ENCODE measurements around the gene ENO4. TPM values are rescaled to one million over a fixed set of nuclear protein-coding genes. Genes with fewer than 3 reads are reported as not detected.

Gene ENO4
- total and polyA plus RNA-seq, 3 donors from 2014 or later = 1.8 to 9.8 (median 5.6) TPM

DNA sequence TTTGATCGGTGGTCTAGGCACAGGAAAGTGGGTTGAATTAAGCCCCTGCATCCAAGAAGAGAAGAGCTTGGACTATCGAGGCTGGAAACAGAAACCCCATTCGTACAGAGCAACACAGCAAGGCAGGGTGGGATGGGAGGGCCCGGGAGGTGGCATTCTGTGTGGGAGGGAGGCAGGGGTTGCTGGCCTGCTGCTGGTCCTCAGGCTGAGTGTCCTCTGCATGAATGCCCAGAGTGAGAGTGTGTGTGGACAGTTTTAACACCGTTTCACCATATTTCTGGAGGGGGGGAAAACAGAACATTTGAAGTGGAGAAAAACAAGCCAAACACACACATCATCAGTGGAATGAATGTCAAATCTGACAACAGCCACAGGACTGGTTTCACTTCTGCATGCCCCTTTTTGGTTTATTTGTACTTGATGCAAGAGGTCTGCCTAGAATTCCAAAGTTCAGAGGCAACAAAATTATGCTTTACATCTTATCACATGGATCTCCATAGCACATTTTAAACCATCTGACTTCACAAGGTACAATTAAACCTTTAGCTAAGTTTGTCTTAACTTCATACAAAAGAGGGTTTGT lies 11.1 kb upstream of the ENO4 start:
- H3K9me3 ChIP-seq = no peaks in the 10 kb centered on the region
- H3K4me1 ChIP-seq = no peaks in the 10 kb centered on the region
- H3K27me3 ChIP-seq = no peaks in the 10 kb centered on the region
- H3K4me3 ChIP-seq = no peak overlapping the region
- H3K27ac ChIP-seq = no peak overlapping the region
- no peak for TF ChIP-seq POLR2A (IDR thresholded peaks at IDR 0.05)
- TF ChIP-seq, protein P1, sequence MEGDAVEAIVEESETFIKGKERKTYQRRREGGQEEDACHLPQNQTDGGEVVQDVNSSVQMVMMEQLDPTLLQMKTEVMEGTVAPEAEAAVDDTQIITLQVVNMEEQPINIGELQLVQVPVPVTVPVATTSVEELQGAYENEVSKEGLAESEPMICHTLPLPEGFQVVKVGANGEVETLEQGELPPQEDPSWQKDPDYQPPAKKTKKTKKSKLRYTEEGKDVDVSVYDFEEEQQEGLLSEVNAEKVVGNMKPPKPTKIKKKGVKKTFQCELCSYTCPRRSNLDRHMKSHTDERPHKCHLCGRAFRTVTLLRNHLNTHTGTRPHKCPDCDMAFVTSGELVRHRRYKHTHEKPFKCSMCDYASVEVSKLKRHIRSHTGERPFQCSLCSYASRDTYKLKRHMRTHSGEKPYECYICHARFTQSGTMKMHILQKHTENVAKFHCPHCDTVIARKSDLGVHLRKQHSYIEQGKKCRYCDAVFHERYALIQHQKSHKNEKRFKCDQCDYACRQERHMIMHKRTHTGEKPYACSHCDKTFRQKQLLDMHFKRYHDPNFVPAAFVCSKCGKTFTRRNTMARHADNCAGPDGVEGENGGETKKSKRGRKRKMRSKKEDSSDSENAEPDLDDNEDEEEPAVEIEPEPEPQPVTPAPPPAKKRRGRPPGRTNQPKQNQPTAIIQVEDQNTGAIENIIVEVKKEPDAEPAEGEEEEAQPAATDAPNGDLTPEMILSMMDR (IDR thresholded peaks at IDR 0.05) = no peak
- H3K36me3 ChIP-seq (ENCODE audit: low read depth, missing control alignments) = no peaks in the 10 kb centered on the region
- no peak for DNase-seq
- intact Hi-C loops (cut with DNase I; ENCODE audit: low total_unique reads) = no loop called here
- WGBS, 2 donors = 78 to 83% methylated on average over 5 of the region's 5 CpGs

DNA sequence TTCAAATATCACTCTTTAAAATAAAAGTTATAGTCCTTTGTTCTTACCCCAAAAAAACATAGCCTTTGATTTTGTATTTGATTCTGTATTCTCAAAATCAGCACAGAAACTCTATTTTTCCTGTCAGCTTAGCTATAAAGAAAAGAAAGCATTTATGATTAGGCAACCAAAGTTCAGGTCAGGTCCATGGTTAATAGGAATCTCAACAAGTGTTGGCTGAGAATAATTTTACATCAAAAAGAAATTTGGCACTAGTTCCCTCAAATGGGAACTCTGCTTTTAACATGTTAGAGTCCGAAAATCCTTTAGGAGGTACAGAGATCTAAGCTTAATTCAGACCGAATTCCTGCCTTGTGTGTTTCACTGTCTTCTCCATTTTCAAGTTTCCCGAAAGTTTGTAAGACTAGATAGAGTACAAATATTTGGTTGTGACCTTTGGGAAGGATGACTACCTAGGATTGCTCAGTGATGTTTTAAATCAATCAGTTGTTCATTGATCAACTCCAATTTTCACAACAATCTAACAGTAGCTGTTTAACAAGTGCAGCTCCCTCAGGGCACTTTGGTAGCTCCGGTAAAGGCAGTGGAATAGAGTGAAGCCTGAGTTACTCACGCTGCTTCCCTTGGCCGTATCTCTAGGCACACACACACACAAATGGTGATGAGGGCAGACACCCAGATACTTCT lies 8.8 kb upstream of the ENO4 start:
- H3K9me3 ChIP-seq = no peaks in the 10 kb centered on the region
- H3K4me3 ChIP-seq = no peak overlapping the region
- H3K36me3 ChIP-seq (ENCODE audit: low read depth, missing control alignments) = no peaks in the 10 kb centered on the region
- intact Hi-C loops (cut with DNase I; ENCODE audit: low total_unique reads) = no loop called here
- DNase-seq = no peak
- TF ChIP-seq, protein P1 (IDR thresholded peaks at IDR 0.05) = no peak
- no peak for TF ChIP-seq POLR2A (IDR thresholded peaks at IDR 0.05)
- H3K4me1 ChIP-seq = no peaks in the 10 kb centered on the region
- H3K27me3 ChIP-seq = no peaks in the 10 kb centered on the region
- 87 to 90% methylated on average over 6 of the region's 6 CpGs for WGBS, 2 donors
- H3K27ac ChIP-seq = no peak overlapping the region

DNA sequence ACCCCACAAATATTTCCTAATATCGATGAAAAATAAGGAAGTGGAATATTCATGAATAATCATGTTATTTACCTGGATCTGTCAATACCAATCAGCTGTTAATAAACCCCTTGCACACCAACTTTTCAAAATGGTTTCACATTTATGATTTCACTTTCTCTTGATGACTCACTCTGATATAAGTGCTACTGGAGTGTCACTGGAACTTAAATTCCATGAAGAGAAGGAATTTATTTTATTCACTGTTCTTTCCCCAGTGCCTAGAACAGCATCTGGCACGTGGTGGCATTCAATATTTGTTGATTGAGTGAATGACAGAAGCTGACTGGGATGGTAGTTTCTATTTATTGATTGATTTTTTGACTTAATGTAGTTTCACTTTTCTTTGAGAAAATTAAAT lies 3.5 kb upstream of the ENO4 start:
- H3K4me1 ChIP-seq = peaks cover 12% of the 10 kb centered on the region
- no peak overlapping the region for H3K4me3 ChIP-seq
- H3K27ac ChIP-seq = no peak overlapping the region
- no peaks in the 10 kb centered on the region for H3K9me3 ChIP-seq
- H3K27me3 ChIP-seq = no peaks in the 10 kb centered on the region
- 71 to 81% methylated on average over 2 of the region's 2 CpGs for WGBS, 2 donors
- H3K36me3 ChIP-seq (ENCODE audit: low read depth, missing control alignments) = no peaks in the 10 kb centered on the region
- TF ChIP-seq, protein P1 (IDR thresholded peaks at IDR 0.05) = no peak
- DNase-seq = no peak
- intact Hi-C loops (cut with DNase I; ENCODE audit: low total_unique reads) = no loop called here

DNA sequence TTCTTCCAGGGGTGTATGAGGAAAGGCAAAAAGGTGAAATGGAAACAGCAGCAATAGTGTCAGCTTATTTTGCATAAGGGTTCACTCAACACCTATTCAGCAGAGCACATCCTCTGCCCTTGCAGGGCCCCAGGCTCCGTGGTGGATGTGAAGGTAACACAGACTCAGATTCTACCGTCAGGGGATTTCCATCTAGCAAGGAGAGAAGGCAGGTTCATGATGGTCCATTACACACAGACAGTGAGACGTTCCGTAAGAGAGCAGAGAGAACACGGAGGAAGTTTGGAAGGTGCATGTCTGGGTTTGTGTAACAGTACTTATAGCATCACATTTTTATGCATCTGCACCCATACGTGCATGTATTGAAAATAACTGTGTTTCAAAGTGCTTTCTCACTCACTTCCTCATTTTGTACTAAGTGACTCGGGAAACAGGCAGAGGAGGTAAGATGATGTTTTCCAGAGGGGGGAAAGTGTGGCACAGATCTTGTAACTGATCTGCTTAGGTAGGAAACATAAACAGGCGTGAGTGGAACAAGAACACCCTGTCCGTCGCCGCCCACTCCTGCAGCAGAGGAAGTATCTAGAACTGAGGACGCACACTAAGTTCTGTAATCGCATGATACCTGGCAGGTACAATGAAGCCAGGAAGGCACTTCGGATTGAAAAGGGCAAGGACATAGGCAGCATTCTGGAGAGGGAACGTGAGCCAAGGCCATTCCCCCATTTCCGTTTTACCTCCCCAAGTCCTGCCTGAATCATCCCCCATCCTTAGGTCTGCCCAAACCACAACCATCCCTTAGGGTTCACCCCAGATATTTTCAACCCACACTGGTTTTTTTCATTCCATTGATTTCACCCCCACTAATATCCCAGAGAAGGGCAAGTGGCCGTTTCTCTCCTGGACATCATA lies 1.0 kb upstream of the ENO4 start:
- no peak for DNase-seq
- no peaks in the 10 kb centered on the region for H3K27me3 ChIP-seq
- WGBS, 2 donors = 44 to 48% methylated on average over 17 of the region's 17 CpGs
- H3K4me3 ChIP-seq = peak overlapping the region; percentile 73 to 74
- H3K36me3 ChIP-seq (ENCODE audit: low read depth, missing control alignments) = no peaks in the 10 kb centered on the region
- H3K27ac ChIP-seq = no peak overlapping the region
- no peak for TF ChIP-seq POLR2A (IDR thresholded peaks at IDR 0.05)
- TF ChIP-seq, protein P1 (IDR thresholded peaks at IDR 0.05) = no peak
- H3K9me3 ChIP-seq = no peaks in the 10 kb centered on the region
- intact Hi-C loops (cut with DNase I; ENCODE audit: low total_unique reads) = no loop called here
- peaks cover 12% of the 10 kb centered on the region for H3K4me1 ChIP-seq

Data from testis (tissue), 3 donors.